HG03039 (cell line): Measurements from ENCODE around the gene STMN3.
"Not testable (repeated sequence)": the region's sequence is repeated elsewhere in the genome, so short reads cannot be mapped to it uniquely, and the experiment has no call there.

Source experiments
- ATAC-seq: cut with Tn5 transposase; IDR thresholded peaks from one replicate; pipeline ENCODE4 v1.9.1; 2021; ENCODE audit warnings: mild to moderate bottlenecking, moderate library complexity; ENCODE audit not compliant: unreplicated experiment

STMN3 gene

DNA sequence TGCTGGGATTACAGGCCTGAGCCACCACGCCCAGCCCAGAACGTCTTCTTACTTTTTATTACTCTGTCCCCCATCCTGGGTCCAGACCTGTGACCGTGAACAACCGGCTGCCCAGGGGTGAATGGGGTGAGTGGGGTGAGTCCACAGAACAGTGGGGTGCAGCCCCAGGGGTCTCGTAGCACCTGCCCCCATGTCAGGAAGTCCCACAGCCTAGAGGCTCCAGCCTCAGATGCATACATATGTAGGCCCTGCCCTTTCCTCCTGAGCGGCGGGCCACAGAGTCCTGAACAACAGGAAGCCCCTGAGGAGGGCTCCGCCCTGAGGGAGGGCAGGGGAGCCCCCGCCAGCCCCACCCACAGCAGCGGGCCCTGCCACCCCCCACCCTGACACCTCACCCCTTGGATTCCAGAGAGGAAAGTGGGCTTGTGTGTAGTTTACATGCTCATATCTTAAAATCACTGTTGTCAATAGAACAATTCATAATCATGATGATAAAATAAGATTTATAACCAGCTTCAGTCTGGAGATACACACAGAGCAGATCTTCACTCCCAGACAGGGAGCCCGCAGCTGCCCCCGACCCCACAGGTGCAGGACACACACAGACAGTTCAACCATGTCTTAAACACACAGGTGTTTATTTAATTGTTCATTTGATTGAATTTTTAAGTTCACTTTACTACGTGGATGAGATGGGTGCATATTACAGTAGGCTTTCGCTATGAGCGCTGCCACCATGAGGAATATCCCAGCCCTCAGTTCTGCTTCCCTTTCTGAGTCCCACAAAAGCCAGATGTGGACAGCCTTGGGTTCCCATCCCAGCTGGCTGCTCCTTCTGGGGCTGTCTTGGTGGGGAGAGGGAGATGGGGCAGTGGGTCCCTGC, 13.9 kb downstream of the STMN3 start:
- no peak for ATAC-seq

DNA sequence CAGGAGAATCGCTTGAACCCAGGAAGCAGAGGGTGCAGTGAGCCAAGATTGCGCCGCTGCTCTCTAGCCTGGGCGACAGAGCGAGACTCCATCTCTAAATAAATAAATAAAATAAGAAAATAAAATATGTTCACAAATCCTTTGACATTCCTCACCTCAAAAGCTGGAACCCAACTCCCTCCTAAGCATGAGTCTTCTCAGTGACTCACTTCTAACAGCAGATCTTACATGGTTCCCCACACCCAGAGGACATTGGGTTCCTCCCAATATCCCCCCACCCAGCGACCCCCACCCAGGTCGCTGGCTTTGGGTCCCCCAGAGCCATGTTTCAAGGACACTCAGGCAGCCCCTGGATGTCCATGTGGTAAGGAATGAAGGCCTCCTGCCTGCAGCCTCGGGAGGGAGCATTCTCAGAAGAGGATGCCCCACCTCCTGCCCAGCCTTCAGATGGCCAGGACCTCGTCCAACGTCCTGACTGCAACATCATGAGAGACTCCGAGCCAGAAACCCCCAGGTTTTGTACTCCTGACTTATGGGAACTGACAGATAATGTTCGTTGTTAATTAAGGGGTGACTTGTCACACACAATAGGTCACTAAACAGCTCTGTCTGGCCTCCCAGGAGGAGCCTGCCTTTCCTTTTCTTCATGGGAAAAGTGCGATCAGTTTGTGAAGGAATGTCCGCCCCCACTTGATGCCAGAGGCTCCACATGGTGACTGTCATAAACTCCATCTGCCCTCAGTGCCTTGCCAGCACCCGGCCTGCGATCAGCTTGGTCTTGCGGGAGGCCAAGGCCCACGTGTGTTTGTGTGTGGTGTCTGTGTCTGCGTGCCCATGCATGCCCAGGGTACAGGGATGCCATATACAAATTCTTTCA, 16.2 kb downstream of the STMN3 start:
- no peak for ATAC-seq

DNA sequence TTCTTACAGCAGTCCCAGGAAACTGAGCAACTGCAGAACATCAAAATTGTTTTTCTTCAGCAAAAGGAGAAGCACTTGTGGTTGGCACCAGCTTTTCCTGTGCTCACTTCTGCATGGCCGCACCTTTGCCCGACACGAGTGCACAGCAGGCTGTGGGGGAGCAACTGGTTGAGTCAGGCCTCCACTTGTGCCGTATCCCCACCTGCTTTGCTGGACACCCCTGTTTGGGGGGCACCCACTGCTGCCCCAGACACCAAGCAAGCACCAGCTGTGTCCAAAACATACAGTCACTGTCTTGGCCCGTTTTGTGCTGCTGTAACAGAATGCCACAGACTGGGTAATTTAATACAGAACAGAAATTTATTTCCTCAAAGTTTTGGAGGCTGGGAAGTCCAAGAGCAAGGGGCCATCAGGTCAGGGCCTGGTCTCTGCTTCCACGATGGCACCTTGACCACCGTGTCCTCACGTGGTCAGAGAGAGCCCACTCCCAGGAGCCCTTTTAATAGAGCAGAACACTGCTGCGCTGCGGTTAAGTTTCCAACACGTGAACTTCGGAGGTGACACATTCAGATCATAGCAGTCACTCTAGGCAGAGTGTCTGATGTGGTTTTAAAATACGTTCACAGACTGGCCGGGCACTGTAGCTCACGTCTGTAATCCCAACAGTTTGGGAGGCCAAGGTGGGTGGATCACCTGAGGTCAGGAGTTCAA, 17.6 kb downstream of the STMN3 start:
- ATAC-seq = no peak

DNA sequence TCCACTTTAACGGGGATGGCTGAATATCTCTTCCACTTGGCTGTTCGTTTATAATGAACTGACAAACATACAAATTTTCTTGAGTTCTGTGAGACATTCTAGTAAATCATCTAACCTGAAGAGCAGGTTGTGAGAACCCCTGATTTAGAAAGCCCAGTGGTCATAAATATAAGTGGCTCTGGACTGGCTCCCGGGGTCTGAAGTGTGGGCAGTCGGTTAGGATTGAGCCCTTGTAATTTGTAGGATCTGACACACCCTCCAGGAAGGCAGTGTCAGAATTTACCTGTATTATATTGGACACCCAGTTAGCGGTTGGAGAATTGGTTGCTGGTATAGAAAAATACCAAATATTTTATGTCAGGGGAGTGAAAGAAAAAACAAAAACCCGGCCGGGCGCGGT, 19.5 kb downstream of the STMN3 start:
- ATAC-seq = no peak

DNA sequence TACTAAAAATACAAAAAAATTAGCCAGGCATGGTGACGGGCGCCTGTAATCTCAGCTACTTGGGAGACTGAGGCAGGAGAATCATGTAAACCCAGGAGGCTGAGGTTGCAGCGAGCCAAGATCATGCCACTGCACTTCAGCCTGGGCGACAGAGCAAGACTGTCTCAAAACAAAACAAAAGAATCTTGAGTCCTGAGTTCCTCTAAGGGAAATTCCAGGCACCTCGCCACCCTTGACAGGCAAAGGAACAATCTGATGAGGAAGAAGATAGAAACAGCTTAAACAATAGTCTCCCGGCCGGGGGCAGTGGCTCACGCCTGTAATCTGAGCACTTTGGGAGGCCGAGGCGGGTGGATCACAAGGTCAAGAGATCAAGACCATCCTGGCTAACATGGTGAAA, 21.8 kb downstream of the STMN3 start:
- not testable (repeated sequence) for ATAC-seq

DNA sequence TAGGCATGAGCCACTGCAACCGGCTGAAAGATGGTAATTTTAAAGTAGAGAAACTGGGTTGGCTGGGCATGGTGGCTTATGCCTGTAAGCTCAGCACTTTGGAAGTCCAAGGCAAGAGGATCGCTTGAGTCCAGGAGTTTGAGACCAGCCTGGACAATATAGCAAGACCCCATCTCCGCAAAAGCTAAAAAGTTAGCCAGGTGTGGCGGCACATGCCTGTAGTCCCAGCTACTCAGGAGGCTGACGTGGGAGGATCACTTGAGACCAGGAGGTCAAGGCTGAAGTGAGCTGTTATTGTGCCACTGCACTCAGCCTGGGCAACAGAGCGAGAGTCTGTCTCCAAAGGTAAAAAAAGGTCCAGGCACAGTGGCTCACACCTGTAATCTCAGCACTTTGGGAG, 22.3 kb downstream of the STMN3 start:
- ATAC-seq = not testable (repeated sequence)

DNA sequence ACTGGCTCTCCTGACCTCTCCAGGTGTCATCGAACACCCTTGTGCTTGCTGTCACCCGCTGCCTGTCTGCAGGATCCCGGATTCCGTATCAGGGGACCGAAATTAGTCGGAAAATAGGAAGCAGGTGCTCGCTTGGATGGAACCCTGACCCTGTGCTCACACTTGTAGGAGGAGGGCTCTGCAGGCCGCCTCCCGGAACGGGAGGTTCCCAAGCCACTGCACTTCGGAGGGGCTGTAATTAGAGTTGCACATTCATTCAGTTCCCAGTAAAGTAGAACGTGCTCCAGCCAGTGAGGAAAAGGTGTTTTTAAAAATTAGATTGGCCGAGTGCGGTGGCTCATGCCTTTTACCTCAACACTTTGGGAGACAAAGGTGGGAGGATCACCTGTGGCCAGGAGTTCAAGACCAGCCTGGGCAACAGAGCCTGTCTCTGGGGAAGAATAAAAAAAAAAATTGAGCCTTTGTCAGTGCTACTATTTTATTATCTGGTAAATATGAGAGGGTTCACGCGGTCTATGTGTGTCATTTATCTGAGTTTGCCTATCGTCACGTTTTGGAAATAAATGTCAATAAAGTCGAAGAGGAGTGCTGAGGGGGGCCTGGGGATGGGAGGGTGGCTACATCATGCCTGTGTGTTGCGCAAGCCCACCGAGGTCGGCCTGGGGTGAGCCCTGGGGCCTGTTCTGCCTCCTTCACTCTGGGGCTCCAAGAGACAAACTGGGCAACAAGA, 24.8 kb downstream of the STMN3 start:
- no peak for ATAC-seq

DNA sequence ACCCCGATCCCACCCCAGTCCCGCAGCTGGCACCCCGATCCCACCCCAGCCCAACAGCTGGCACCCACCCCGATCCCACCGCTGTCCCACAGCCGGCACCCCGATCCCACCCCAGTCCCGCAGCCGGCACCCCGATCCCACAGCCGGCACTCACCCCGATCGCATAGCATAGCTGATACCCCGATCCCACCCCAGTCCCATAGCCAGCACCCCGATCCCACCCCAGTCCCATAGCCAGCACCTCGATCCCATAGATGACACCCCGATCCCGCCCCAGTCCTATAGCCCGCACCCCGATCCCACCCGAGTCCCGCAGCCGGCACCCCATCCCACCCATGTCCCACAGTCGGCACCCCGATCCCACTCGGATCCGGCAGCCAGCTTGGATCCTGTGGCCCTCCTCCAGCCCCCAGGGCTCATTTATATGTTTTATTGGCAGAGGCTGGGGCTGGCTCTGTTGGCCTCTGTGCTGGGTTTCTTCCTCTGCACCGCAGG, 25.4 kb downstream of the STMN3 start:
- ATAC-seq = no peak

DNA sequence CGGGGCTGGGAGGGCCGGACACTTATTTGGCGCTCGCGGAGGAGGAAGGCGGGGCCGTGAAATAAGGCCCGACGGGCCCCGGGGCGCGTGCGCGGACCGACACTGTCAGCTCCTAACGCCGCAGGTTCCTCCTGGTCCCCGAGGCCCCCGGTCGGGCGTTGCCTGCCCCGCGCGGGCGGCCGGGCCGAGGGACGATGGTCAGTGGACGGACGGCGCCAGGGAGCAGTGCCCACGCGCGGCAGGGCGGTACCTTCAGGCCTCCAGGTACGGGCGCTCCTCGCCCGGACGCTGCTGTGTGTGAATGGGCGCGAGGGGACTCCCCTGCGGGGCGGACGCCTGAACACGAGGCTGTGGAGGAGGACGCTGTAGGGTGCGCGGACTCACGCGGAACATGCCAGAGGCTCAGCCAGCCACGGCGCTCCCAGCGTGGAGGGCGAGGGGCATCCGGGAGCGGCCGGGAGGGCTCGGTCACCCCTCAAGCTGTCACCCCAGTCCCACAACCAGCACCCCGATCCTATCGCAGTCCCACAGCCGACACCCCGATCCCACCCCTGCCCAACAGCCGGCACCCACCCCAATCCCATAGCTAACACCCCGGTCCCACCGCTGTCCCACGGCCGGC, 26.0 kb downstream of the STMN3 start:
- peak; percentile 73 for ATAC-seq

DNA sequence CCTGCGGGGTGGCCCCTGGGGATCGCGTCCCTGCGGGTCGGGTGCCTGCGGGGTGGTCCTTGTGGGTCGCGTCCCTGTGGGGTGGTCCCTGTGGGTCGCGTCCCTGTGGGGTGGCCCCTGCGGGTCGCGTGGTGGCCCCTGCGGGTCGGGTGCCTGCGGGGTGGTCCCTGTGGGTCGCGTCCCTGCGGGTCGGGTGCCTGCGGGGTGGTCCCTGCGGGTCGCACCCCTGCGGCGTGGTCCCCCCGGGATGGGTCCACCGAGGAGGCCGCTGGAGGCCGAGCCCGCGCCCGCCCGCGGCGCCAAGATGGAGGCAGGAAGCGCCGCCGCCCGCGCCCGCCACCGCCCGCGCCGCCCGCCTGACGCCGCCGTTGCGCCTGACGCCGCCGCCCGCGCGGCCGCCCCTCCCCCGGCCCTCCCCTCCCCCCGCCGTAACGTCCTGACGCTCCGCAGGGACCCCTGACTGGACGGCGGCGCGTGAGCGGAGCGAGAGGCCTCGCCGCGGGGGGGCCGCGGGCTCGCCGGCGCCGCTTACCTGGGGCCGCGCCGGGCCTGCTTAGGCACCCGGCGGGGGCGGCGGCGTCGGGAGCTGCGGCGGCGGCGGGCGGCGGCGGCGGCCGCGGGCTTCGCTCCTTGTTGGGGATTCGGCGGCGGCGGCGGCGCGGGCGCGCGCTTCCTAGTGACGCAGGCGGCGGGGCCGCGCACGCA, 26.6 kb downstream of the STMN3 start, which contains the start of gene GMEB2:
TSS of gene GMEB2 (minus strand) at position 678 of the 705 bp plus-strand sequence. CDS start 7,704 bp downstream, outside the sequence.
- peak; percentile 40 for ATAC-seq

DNA sequence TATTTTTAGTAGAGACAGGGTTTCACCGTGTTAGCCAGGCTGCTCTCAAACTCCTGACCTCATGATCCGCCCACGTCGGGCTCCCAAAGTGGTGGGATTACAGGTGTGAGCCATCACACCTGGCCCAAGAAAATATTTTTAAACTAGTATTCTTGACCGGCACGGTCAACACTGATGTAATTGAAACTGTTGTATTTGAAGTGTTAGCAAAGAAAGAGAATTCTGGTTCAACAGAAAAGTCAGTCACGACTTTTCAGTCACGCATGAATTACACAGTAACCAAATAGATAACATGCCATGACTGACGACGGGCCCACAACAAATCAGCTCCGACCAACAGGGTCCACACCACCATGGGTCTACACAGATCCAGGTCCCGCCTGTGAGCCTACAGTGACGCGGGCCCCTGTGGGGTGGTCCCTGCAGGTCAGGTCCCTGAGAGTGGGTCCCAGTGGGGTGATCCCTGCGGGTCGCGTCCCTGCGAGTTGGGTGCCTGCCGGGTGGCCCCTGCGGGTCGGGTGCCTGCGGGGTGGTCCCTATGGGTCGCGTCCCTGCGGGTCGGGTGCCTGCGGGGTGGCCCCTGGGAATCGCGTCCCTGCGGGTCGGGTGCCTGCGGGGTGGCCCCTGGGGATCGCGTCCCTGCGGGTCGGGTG, 27.3 kb downstream of the STMN3 start:
- no peak for ATAC-seq

DNA sequence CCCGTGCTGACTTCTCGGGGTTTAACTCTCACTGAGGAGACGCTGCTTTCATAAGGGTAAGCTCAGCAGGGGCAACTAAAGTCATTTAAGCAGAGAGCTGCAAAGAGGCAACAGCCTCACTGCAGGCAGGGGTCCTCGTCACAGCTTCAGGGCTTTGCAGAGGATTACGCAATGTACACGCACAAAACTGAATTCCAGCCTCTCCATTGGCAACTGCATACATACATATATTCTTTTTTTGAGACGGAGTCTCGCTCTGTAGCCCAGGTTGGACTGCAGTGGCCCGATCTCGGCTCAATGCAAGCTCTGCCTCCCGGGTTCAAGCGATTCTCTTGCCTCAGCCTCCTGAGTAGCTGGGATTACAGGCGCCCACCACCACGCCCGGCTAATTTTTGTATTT, 28.7 kb downstream of the STMN3 start:
- ATAC-seq = no peak

DNA sequence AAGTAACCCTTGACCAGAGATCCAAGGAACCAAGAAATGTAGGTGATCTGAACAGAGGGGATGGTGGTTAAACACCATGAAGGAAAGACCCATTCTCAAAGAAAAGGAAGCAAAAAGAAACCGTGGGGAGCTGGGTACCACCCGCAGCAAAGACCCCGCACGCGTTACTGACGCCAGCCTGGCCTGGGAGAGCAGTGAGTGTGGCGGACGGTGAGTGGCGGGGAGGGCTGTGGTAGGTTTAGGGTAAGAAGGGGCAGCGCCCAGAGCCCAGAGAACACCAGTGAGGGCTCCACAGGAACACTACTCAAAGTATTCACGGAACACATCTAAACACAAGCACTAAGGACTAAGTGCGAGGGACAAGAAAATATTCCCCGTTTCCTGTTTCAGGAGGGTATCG, 30.5 kb downstream of the STMN3 start:
- ATAC-seq = no peak

DNA sequence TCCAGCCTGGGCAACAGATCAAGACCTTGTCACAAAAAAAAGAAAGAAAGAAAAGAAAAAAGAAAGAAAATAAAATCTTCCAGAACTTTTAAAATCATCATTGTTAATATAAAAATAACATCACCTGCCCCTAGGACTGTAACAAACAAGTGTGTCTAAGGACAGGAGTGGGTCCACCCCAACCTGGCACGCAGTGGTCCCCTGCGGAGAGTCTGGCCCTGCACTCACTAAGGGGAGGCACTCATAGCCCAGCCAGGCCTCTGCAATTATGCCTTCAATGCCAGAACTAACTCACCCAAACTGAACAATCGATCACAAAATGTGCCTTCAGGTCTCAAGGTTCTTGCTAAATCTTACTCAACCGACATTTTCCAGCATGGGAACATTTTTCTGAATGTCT, 31.1 kb downstream of the STMN3 start:
- ATAC-seq = no peak

DNA sequence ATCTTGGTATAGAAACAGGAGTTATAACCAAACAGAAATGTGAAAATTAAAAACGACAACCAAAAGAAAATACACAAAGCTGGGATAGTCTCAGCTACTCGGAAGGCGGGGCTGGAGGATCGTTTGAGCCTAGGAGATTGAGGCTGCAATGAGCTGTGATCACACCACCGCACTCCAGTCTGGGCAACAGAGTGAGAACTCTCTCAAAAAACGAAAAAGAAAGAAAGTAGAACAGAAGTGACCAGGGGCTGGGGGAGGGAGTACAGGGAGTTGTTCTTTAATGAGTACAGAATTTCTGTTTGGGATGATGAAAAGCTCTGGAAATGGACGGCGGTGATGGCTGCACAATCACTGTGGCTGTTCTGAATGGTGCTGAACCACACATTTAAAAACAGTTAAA, 32.2 kb downstream of the STMN3 start:
- no peak for ATAC-seq

DNA sequence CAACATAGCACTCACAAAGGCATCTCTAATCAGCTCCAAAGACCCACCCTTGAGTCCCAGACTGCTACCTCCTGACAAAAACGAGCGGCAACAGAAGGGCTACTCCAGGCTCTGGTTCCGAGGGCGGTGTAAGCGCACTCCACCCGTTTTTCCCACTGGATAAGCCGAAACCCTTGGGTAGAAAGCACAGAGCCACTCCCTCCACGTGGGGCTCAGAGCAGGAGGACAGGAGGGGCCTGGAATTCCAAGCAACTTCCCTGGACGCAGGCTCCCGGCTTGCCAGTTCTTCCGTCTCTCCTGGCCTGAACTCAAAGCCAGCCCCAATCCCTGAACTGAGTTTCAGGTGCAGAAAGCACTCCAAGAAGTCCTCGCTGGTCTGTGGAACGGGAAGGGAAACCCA, 33.7 kb downstream of the STMN3 start:
- no peak for ATAC-seq

DNA sequence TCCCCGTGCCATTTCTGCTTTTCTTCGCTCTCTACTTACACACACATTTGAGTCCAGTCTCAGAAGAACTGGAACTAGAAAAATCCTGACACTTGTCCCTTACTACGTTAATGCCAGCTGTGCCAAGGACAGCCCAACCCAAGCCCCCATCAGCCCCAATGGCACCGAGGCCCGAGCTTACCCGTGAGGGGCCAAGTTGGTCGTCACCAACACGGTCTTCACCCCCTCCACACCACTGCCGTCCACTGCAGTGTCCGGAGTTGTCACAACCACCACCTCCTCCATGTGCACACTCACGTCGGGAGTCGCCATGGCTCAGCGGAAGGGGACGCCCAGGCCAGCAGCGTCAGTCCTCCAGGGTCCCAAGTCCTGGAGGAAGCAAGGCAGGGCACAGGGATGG, 34.1 kb downstream of the STMN3 start:
- no peak for ATAC-seq

DNA sequence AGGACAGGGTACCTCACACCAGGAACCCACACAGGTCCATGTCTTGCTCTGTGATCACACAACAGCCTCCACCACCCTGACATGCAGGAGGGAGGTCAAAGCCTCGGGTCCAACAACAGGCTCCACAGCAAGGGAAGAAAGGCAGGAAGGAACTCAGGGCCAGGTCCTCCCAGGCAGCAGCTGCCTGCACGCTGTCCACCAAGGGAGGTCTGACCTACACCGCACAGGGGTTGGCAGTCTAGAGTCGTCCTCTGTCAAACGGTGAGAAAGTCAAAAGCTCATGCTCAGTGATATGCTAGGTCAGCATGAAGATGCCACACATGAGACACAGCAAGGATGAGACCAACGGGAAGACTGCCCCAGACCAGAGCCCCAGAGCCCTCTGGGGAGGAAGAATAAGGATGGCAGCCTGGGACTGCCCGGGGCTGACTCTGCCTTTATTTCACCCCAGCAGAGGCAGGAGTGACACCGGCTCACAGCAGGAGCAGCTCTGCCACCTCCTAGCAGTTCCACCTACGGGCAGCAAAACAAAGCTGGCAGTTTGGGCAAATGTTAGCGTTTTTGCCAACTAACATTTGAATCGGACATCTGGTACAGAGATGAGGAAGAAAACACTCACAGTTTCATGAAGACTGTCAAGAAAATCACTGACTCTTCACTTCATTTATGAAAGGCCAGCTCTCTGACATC, 34.8 kb downstream of the STMN3 start:
- no peak for ATAC-seq
